Activated CD8-positive, alpha-beta memory T cell treated with anti-CD3 and anti-CD28 coated beads, Interleukin-2, amount 50 U/mL, for 1 hour (primary cell): ENCODE measurements around the gene BATF2.
"Not testable (repeated sequence)": the region's sequence is repeated elsewhere in the genome, so short reads cannot be mapped to it uniquely, and the experiment has no call there.

Experiments
- DNase-seq: peaks from one replicate; pipeline ENCODE4 v3.0.0-alpha.2; 2020; ENCODE audit errors: extremely low read depth

BATF2 gene

GRCh38 chr11:65013130-65013887 is 16.5 kb upstream of the BATF2 start:
- DNase-seq = peak; percentile 66

- no peak for DNase-seq
Observed at GRCh38 chr11:65008873-65009272, 12.1 kb upstream of the BATF2 start.

GRCh38 chr11:65008016-65008415 is 11.2 kb upstream of the BATF2 start:
- no peak for DNase-seq

GRCh38 chr11:65003968-65004367 is 7.2 kb upstream of the BATF2 start:
- not testable (repeated sequence) for DNase-seq

GRCh38 chr11:65003282-65003681 is 6.5 kb upstream of the BATF2 start:
- DNase-seq = no peak

GRCh38 chr11:65002706-65003105 is 5.9 kb upstream of the BATF2 start:
- no peak for DNase-seq

- DNase-seq = no peak
Observed at GRCh38 chr11:64999478-64999877, 2.7 kb upstream of the BATF2 start.

GRCh38 chr11:64998690-64999431 is 2.1 kb upstream of the BATF2 start:
- DNase-seq = no peak

GRCh38 chr11:64998141-64998540 is 1.4 kb upstream of the BATF2 start:
- DNase-seq = no peak

GRCh38 chr11:64996327-64996709 is 453 bp downstream of the BATF2 start:
- DNase-seq = no peak

GRCh38 chr11:64994318-64994717 is 2.5 kb downstream of the BATF2 start:
- DNase-seq = no peak

GRCh38 chr11:64990222-64990923 is 6.4 kb downstream of the BATF2 start:
- DNase-seq = no peak

GRCh38 chr11:64989416-64989815 is 7.4 kb downstream of the BATF2 start:
- no peak for DNase-seq

GRCh38 chr11:64987998-64988854 is 8.5 kb downstream of the BATF2 start:
- no peak for DNase-seq

GRCh38 chr11:64983339-64983738 is 13.4 kb downstream of the BATF2 start:
- DNase-seq = not testable (repeated sequence)

- no peak for DNase-seq
Observed at GRCh38 chr11:64976651-64977050, 20.1 kb downstream of the BATF2 start.

GRCh38 chr11:64974124-64974523 is 22.6 kb downstream of the BATF2 start:
- no peak for DNase-seq

- peak; percentile 66 for DNase-seq
Observed at GRCh38 chr11:64971421-64972233, 25.1 kb downstream of the BATF2 start, which contains the start of gene MAJIN. Gene MAJIN, minus strand, starts transcription at chr11:64972108. Its CDS starts 12,703 bp downstream, at chr11:64959405.

GRCh38 chr11:64970731-64971151 is 26.0 kb downstream of the BATF2 start:
- no peak for DNase-seq

- DNase-seq = no peak
Observed at GRCh38 chr11:64969209-64969608, 27.6 kb downstream of the BATF2 start.

GRCh38 chr11:64967375-64967774 is 29.4 kb downstream of the BATF2 start:
- no peak for DNase-seq
